Endothelial cell of umbilical vein (primary cell): Measurements from ENCODE around the gene BCAS4. TPM values are rescaled to one million over a fixed set of nuclear protein-coding genes. Genes with fewer than 3 reads are reported as not detected.

Source experiments
- BruUV-seq: library from RNA; stranded (reverse); fragments of 400-500 nt; replicated peaks from 2 replicates; lab custom pipeline; 2021; lab: Mats Ljungman, UMichigan
- CTCF ChIA-PET: fragments of 300-600, 350-600 bp; sonication (Branson Sonifier 250); formaldehyde crosslinking; loops from one replicate; lab custom pipeline; 2021; ENCODE audit warnings: antibody characterized with exemption, inconsistent platforms; lab: Charles Lee
- POLR2A ChIA-PET: fragments of 300-600, 350-600 bp; sonication (Branson Sonifier 250); formaldehyde crosslinking; loops from one replicate; lab custom pipeline; 2021; ENCODE audit warnings: antibody characterized with exemption, inconsistent platforms; lab: Charles Lee
- DNase-seq: peaks from one replicate; pipeline ENCODE4 v3.0.0-alpha.2; 2011; ENCODE audit warnings: low read depth, low spot score
- FAIRE-seq: peaks from 2 replicates; lab custom pipeline; 2011; peaks lifted over from hg19 to GRCh38; lab: Jason Lieb, UNC
- H2AFZ ChIP-seq: 2 replicates; pipeline ENCODE4 v1.6.0; 2012; ENCODE audit warnings: low read depth, low read length, control low read depth, inconsistent platforms
- H3K27ac ChIP-seq: 2 replicates; pipeline ENCODE4 v1.5.1; 2011; ENCODE audit warnings: low read depth, mild to moderate bottlenecking, control low read depth, low read length, moderate library complexity; ENCODE audit not compliant: insufficient read depth
- H3K27me3 ChIP-seq, 2 experiments: 2 replicates each; pipeline versions ENCODE4 v1.6.0 to v1.6.1; 2011; ENCODE audit warnings: low read length in 2 of 2, mixed read lengths in 1 of 2; ENCODE audit not compliant: control insufficient read depth in 2 of 2, insufficient read depth in 2 of 2
- H3K36me3 ChIP-seq, 2 experiments: 2 replicates in 1 of 2; 3 replicates in 1 of 2; pipeline ENCODE4 v1.5.1; 2011; ENCODE audit warnings: low read length in 2 of 2, mild to moderate bottlenecking in 1 of 2, moderate library complexity in 1 of 2; ENCODE audit not compliant: control insufficient read depth in 2 of 2, insufficient read depth in 2 of 2; ENCODE audit errors: extremely low read depth in 1 of 2
- H3K4me1 ChIP-seq: 3 replicates; pipeline ENCODE4 v1.5.1; 2011; ENCODE audit warnings: mild to moderate bottlenecking, low read length; ENCODE audit not compliant: control insufficient read depth, insufficient read depth; ENCODE audit errors: extremely low read depth
- H3K4me2 ChIP-seq: 2 replicates; pipeline ENCODE4 v1.6.1; 2011; ENCODE audit warnings: low read length, control low read depth, mixed read lengths; ENCODE audit not compliant: insufficient read depth
- H3K4me3 ChIP-seq, 3 experiments: fragments of 200-600 bp in 1 of 3; sonication (generic), shearing (Covaris generic) in 1 of 3; replicated peaks in 1 of 3; 2 replicates each; pipeline ENCODE4 v1.5.1; 2011 to 2016; ENCODE audit warnings: control low read depth in 3 of 3, low read length in 3 of 3, mild to moderate bottlenecking in 2 of 3, inconsistent platforms in 1 of 3, low read depth in 1 of 3, moderate library complexity in 1 of 3; ENCODE audit not compliant: insufficient read depth in 1 of 3
- H3K79me2 ChIP-seq: 2 replicates; pipeline ENCODE4 v1.6.0; 2012; ENCODE audit warnings: low read length, inconsistent platforms; ENCODE audit not compliant: control insufficient read depth, insufficient read depth
- H3K9ac ChIP-seq: replicated peaks from 2 replicates; pipeline ENCODE3; 2011; ENCODE audit warnings: low read length, control low read depth; ENCODE audit not compliant: insufficient read depth; ENCODE audit errors: extremely low read depth
- H3K9me1 ChIP-seq: replicated peaks from 3 replicates; pipeline ENCODE4 v1.6.0; 2011; ENCODE audit warnings: mild to moderate bottlenecking, low read length; ENCODE audit not compliant: control insufficient read depth, insufficient read depth; ENCODE audit errors: extremely low read depth
- H3K9me3 ChIP-seq: replicated peaks from 2 replicates; pipeline ENCODE4 v1.5.1; 2012; ENCODE audit warnings: low read length, inconsistent platforms; ENCODE audit not compliant: control insufficient read depth, insufficient read depth
- H4K20me1 ChIP-seq: replicated peaks from 2 replicates; pipeline ENCODE3; 2011; ENCODE audit warnings: mild to moderate bottlenecking, low read length; ENCODE audit not compliant: control insufficient read depth, insufficient read depth; ENCODE audit errors: extremely low read depth
- CTCF ChIP-seq, 2 donors: IDR thresholded peaks; 1 replicate in 1 of 2; 2 replicates in 1 of 2; pipeline ENCODE4 v1.5.1; 2011; ENCODE audit warnings: low read length in 2 of 2, mild to moderate bottlenecking in 2 of 2, moderate library complexity in 2 of 2, control low read depth in 1 of 2, inconsistent platforms in 1 of 2, low read depth in 1 of 2; ENCODE audit not compliant: insufficient read depth in 1 of 2; ENCODE audit errors: extremely low read depth in 1 of 2
- GATA2 ChIP-seq: IDR thresholded peaks from 2 replicates; pipeline ENCODE4 v1.7.0; 2011; ENCODE audit warnings: low read depth, mild to moderate bottlenecking, moderate library complexity, mixed read lengths, low read length; ENCODE audit not compliant: insufficient read length, insufficient read depth
- JUN ChIP-seq: IDR thresholded peaks from 2 replicates; pipeline ENCODE4 v1.6.1; 2011; ENCODE audit warnings: borderline replicate concordance, low read depth; ENCODE audit not compliant: insufficient read length, insufficient read depth
- MYC ChIP-seq: IDR thresholded peaks from one replicate; pipeline ENCODE4 v1.6.1; 2011; ENCODE audit warnings: mild to moderate bottlenecking, low read depth, low read length
- POLR2A ChIP-seq: IDR thresholded peaks from 2 replicates; pipeline ENCODE4 v1.6.1; 2012; ENCODE audit warnings: low read depth, mild to moderate bottlenecking, control low read depth, low read length
- dilution Hi-C: fragments of 300-500 bp; cut with MboI; formaldehyde crosslinking; loops from one replicate; pipeline ENCODE4 v1.15.0; 2019; ENCODE audit warnings: low sequenced_read_pairs; ENCODE audit not compliant: extremely low pct_ligation_motif_present
- intact Hi-C: fragments of 100-400 bp; cut with micrococcal nuclease; formaldehyde crosslinking; loops from one replicate; pipeline ENCODE4 v1.10.0; 2022
- polyA plus RNA-seq, 4 experiments: library from polyadenylated mRNA; depleted of rRNA in 3 of 4; stranded (reverse) in 3 of 4; unstranded in 1 of 4; fragments of >200 nt; gene quantifications; 2 replicates each; pipeline versions ENCODE4 v1.2.1 to v1.2.3, GENCODE V29; 2011 to 2012; ENCODE audit warnings: missing spikeins in 1 of 4
- total RNA-seq: library from RNA; stranded (reverse); gene quantifications from 2 replicates; pipeline ENCODE4 v1.2.3, GENCODE V29; 2021

Gene BCAS4
- total and polyA plus RNA-seq, 2 donors (not counting 3 experiments of a cell fraction or from before 2014, with no cell fraction given): 1.0 to 1.5 TPM

- FAIRE-seq (no peak), DNase-seq (no peak)
- Histone ChIP-seq H3K9me1 (no peaks in the 10 kb centered on the region), H3K4me2 (no peak overlapping the region), H3K36me3 (peaks cover 3 to 5% of the 10 kb centered on the region in 2 experiments), H3K9me3 (no peaks in the 10 kb centered on the region), H3K27ac (no peak overlapping the region), H2AFZ (no peak overlapping the region), H3K79me2 (peaks cover 100% of the 10 kb centered on the region), H3K4me1 (peaks cover 9% of the 10 kb centered on the region), H3K27me3 (no peaks in the 10 kb centered on the region), H4K20me1 (peaks cover 30% of the 10 kb centered on the region), H3K4me3 (no peak overlapping the region), H3K9ac (no peak overlapping the region)
- CTCF ChIA-PET: interaction anchor here (0.7 to 11.1 kb wide), 4 partner anchors 9 to 1906 kb away, joined by 3 to 119 read pairs (median 4); partner anchors contain the start of genes ADNP and BCAS4
- dilution Hi-C loops: no loop called here
- TF ChIP-seq CTCF (IDR thresholded peaks at IDR 0.05; ENCODE audit: extremely low read depth in 1 of 2, insufficient read depth in 1 of 2, low read depth in 1 of 2, low read length in 2 of 2): no peak
- TF ChIP-seq GATA2: no peak
- TF ChIP-seq POLR2A: no peak
- TF ChIP-seq MYC: no peak
- no peak for TF ChIP-seq JUN
- BruUV-seq: no TSS peak
- POLR2A ChIA-PET: interaction anchor here (0.7 to 1.6 kb wide), 2 partner anchors 8 to 9 kb away, joined by 3 to 5 read pairs; partner anchors contain the start of gene ADNP
- intact Hi-C loops: no loop called here
Measured at GRCh38 chr20:50921803-50922501, 127.1 kb downstream of the BCAS4 start.
